Measurements from ENCODE around the gene SPNS3. TPM values are rescaled to one million over a fixed set of nuclear protein-coding genes. Genes with fewer than 3 reads are reported as not detected.
A peak's percentile ranks its signal among the peaks of the same experiment; 100 is the strongest.

The SPNS3 gene
- total and polyA plus RNA-seq, 3 donors from 2014 or later, result 0.39 to 1.4 (median 0.75) TPM

GRCh38 chr17:4446326-4447071 is 12.8 kb downstream of the SPNS3 start:
- TF ChIP-seq POLR2A (IDR thresholded peaks at IDR 0.05), result no peak
- TF ChIP-seq CTCF (IDR thresholded peaks at IDR 0.05), result no peak
- H3K9me3 ChIP-seq, result no peaks in the 10 kb centered on the region
- no peak overlapping the region for H3K4me3 ChIP-seq
- peaks cover 24% of the 10 kb centered on the region for H3K4me1 ChIP-seq
- intact Hi-C loops (cut with DNase I; ENCODE audit: low total_unique reads), result no loop called here
- H3K27me3 ChIP-seq, result no peaks in the 10 kb centered on the region
- WGBS, 2 donors, result 77 to 89% methylated on average over 20 of the region's 20 CpGs
- no peak for DNase-seq
- H3K27ac ChIP-seq, result no peak overlapping the region
- H3K36me3 ChIP-seq (ENCODE audit: low read depth, missing control alignments), result no peaks in the 10 kb centered on the region

DNA sequence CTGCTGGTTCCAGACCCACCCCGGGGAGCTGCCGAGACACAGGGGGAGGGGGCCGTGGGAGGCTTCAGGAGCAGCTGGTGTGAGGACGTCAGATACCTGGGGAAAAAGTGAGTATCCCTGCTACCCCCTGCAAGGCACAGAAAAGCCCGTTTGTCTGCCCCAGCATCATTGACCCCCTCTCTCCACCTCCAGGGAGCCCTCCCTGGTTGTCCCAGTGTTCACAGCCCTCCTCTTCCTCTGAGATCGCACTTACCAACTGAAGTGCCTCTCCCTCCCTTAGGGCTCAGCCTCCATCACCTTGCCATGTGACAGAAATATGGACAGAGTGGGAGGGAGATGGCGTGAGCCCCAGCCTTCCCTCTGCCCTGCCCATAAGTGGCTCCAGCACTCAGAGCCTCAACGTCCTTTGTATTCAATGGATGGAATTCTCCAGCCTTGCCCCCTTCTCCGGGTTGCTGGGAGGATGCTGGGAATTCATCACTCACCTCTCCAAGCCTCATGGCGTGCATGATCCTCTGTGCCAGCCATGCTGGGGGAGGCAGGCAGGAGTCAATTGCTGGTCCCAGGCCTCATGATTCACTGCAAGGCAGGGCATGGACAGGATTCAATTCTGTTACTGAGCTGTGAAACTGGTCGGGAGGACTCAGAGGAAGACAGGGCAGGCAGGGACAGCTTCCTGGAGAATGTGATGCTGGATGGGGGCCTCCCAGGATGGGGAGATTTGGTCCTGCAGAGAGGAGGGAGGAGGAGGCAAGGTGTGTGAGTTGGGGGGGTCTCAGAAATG is 14.6 kb downstream of the SPNS3 start:
- intact Hi-C loops (cut with DNase I; ENCODE audit: low total_unique reads), result no loop called here
- TF ChIP-seq CTCF (IDR thresholded peaks at IDR 0.05), result no peak
- 66 to 82% methylated on average over 5 to 11 of the region's 11 CpGs for WGBS, 2 donors

DNA sequence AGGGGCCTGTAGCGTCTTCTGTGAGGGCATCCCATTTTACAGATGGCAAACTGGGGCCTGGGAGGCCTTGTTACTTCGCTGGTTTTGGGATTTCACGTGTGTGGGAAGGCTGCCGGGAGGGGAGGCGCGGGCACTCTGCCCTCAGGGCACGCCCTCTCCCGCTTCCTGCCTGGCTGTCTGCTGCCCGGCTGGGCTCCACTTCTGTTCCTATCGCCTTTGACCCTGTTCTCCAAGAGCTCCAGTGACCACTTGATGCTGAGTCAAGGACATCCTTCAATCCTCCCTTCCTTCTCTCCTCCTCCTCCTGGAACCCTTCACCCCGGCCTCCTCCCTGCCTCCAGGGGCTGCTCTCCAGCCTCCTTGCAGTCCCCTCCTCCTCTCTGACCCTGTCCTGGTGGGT is 16.0 kb downstream of the SPNS3 start:
- no peaks in the 10 kb centered on the region for H3K36me3 ChIP-seq (ENCODE audit: low read depth, missing control alignments)
- H3K9me3 ChIP-seq, result no peaks in the 10 kb centered on the region
- intact Hi-C loops (cut with DNase I; ENCODE audit: low total_unique reads), result no loop called here
- H3K4me1 ChIP-seq, result peaks cover 13% of the 10 kb centered on the region
- no peak overlapping the region for H3K27ac ChIP-seq
- DNase-seq, result peak; percentile 55
- TF ChIP-seq CTCF (IDR thresholded peaks at IDR 0.05), result no peak
- TF ChIP-seq POLR2A (IDR thresholded peaks at IDR 0.05), result no peak
- 43 to 53% methylated on average over 11 of the region's 11 CpGs for WGBS, 2 donors
- no peak overlapping the region for H3K4me3 ChIP-seq
- H3K27me3 ChIP-seq, result no peaks in the 10 kb centered on the region

More for the DNA sequence above, 14.6 kb downstream of the SPNS3 start:
- Histone ChIP-seq H3K4me3 (no peak overlapping the region), H3K27me3 (no peaks in the 10 kb centered on the region), H3K27ac (no peak overlapping the region), H3K9me3 (no peaks in the 10 kb centered on the region), H3K4me1 (peaks cover 21% of the 10 kb centered on the region), H3K36me3 (ENCODE audit: low read depth, missing control alignments) (no peaks in the 10 kb centered on the region)
- DNase-seq, result no peak

GRCh38 chr17:4450710-4451316 is 17.1 kb downstream of the SPNS3 start:
- Histone ChIP-seq H3K27ac (no peak overlapping the region), H3K27me3 (no peaks in the 10 kb centered on the region), H3K4me3 (no peak overlapping the region), H3K4me1 (peaks cover 8% of the 10 kb centered on the region), H3K36me3 (ENCODE audit: low read depth, missing control alignments) (no peaks in the 10 kb centered on the region), H3K9me3 (no peaks in the 10 kb centered on the region)
- DNase-seq, result peak; percentile 34
- WGBS, 2 donors, result 66 to 69% methylated on average over 14 of the region's 14 CpGs
- TF ChIP-seq CTCF (IDR thresholded peaks at IDR 0.05), result no peak
- TF ChIP-seq POLR2A (IDR thresholded peaks at IDR 0.05), result no peak
- intact Hi-C loops (cut with DNase I; ENCODE audit: low total_unique reads), result no loop called here
